A549 (cell line): ENCODE measurements around the gene CMPK1. TPM values are rescaled to one million over a fixed set of nuclear protein-coding genes. Genes with fewer than 3 reads are reported as not detected.
"Not testable (repeated sequence)": the region's sequence is repeated elsewhere in the genome, so short reads cannot be mapped to it uniquely, and the experiment has no call there.

Experiments used
- ATAC-seq, 2 experiments: fragments of 200-7000 bp in 1 of 2; fragments of >200 bp in 1 of 2; cut with Nextera tagmentation in 1 of 2; cut with Tn5 transposase in 1 of 2; 3 replicates each; pipeline versions ENCODE4 v1.8.0 to v1.9.1; 2018 to 2020; ENCODE audit warnings: mild to moderate bottlenecking in 1 of 2, moderate library complexity in 1 of 2
- CTCF ChIA-PET: fragments of 300-600 bp; sonication (Branson Sonifier 250); formaldehyde crosslinking; extraction: SDS; loops from one replicate; lab custom pipeline; 2021; ENCODE audit warnings: antibody characterized with exemption, inconsistent platforms; lab: Yijun Ruan, JAX
- POLR2A ChIA-PET: fragments of 350-600 bp; formaldehyde crosslinking; extraction: SDS; loops from one replicate; lab custom pipeline; 2021; ENCODE audit warnings: antibody characterized with exemption, inconsistent platforms; lab: Yijun Ruan, JAX
- DNase-seq, 2 experiments: peaks; one replicate each; pipeline versions ENCODE4 v3.0.0 to v3.0.0-alpha.2; 2011 to 2016; ENCODE audit warnings: low read depth in 1 of 2, low spot score in 1 of 2
- FAIRE-seq: peaks from 2 replicates; lab custom pipeline; 2011; peaks lifted over from hg19 to GRCh38; lab: Jason Lieb, UNC
- H3K27ac ChIP-seq, 2 experiments: fragments of >200 bp; sonication (Bioruptor Twin); formaldehyde crosslinking; 3 replicates each; pipeline ENCODE4 v1.5.1; 2016 to 2017
- H3K4me1 ChIP-seq: fragments of >200 bp; sonication (Bioruptor Twin); formaldehyde crosslinking; 3 replicates; pipeline ENCODE4 v1.6.1; 2016
- H3K4me2 ChIP-seq: fragments of >200 bp; sonication (Bioruptor Twin); formaldehyde crosslinking; 3 replicates; pipeline ENCODE4 v1.6.1; 2016
- H3K4me3 ChIP-seq: fragments of >200 bp; sonication (Bioruptor Twin); formaldehyde crosslinking; 3 replicates; pipeline ENCODE4 v1.5.1; 2016
- H3K9me3 ChIP-seq: fragments of >200 bp; sonication (Bioruptor Twin); formaldehyde crosslinking; 3 replicates; pipeline ENCODE4 v1.6.1; 2016
- BHLHE40 ChIP-seq: IDR thresholded peaks from 2 replicates; pipeline ENCODE4 v1.6.1; 2012; ENCODE audit warnings: low read depth, low read length, inconsistent platforms
- CBX2 ChIP-seq: fragments of 200-600 bp; sonication (generic); IDR thresholded peaks from 2 replicates; pipeline ENCODE4 v1.6.1; 2016; ENCODE audit warnings: low read depth, mild to moderate bottlenecking, borderline replicate concordance
- CHD4 ChIP-seq: fragments of 200-600 bp; sonication (generic); IDR thresholded peaks from 2 replicates; pipeline ENCODE4 v1.6.1; 2016; ENCODE audit warnings: antibody characterized with exemption, mild to moderate bottlenecking, borderline replicate concordance
- EHF ChIP-seq: fragments of 250-450 bp; sonication (Bioruptor Pico); IDR thresholded peaks from 2 replicates; pipeline ENCODE4 v1.5.0; 2020; ENCODE audit warnings: mild to moderate bottlenecking
- EHMT2 ChIP-seq: fragments of 200-600 bp; sonication (generic); IDR thresholded peaks from 2 replicates; pipeline ENCODE4 v1.6.1; 2016; ENCODE audit warnings: antibody characterized with exemption, low read depth, mild to moderate bottlenecking, moderate library complexity
- FOSB ChIP-seq: fragments of 250-450 bp; sonication (Bioruptor Pico); IDR thresholded peaks from 2 replicates; pipeline ENCODE4 v1.5.0; 2020; ENCODE audit warnings: mild to moderate bottlenecking, moderate library complexity
- FOSL2 ChIP-seq, 2 experiments: fragments of 450-650 bp in 1 of 2; fragments of >200 bp in 1 of 2; sonication (Bioruptor Twin) in 1 of 2; formaldehyde crosslinking; IDR thresholded peaks; 2 replicates each; pipeline versions ENCODE4 v1.5.0 to v1.6.1; 2016 to 2020; ENCODE audit warnings: mild to moderate bottlenecking in 1 of 2, moderate library complexity in 1 of 2
- HEYL ChIP-seq: fragments of 250-450 bp; sonication (Bioruptor Pico); IDR thresholded peaks from 2 replicates; pipeline ENCODE4 v1.8.0; 2021; ENCODE audit warnings: mild to moderate bottlenecking, moderate library complexity
- HOXB13 ChIP-seq: fragments of 250-450 bp; sonication (Bioruptor Pico); IDR thresholded peaks from 2 replicates; pipeline ENCODE4 v1.5.0; 2020; ENCODE audit warnings: low read depth, mild to moderate bottlenecking, moderate library complexity
- JUNB ChIP-seq: fragments of >200 bp; sonication (Bioruptor Twin); formaldehyde crosslinking; IDR thresholded peaks from 2 replicates; pipeline ENCODE4 v1.6.1; 2016
- MAFK ChIP-seq: fragments of 450-650 bp; IDR thresholded peaks from 2 replicates; pipeline ENCODE4 v1.6.1; 2014; ENCODE audit not compliant: partially characterized antibody
- MAX ChIP-seq: IDR thresholded peaks from 2 replicates; pipeline ENCODE4 v1.6.1; 2012
- MYC ChIP-seq: IDR thresholded peaks from 2 replicates; pipeline ENCODE4 v1.6.1; 2012; ENCODE audit warnings: mild to moderate bottlenecking, inconsistent platforms, low read length, improper control_type of control experiment, borderline replicate concordance
- NPAS2 ChIP-seq: fragments of 250-450 bp; sonication (Bioruptor Pico); IDR thresholded peaks from 2 replicates; pipeline ENCODE4 v1.8.0; 2022; ENCODE audit warnings: mild to moderate bottlenecking, moderate library complexity, borderline replicate concordance
- RAD21 ChIP-seq, 2 experiments: fragments of >200 bp in 1 of 2; sonication (Bioruptor Twin) in 1 of 2; formaldehyde crosslinking in 1 of 2; IDR thresholded peaks in 1 of 2; conservative IDR thresholded peaks in 1 of 2; 2 replicates in 1 of 2; 3 replicates in 1 of 2; pipeline ENCODE4 v1.6.1; 2012 to 2018; ENCODE audit warnings: inconsistent platforms in 1 of 2
- RARB ChIP-seq: fragments of 250-450 bp; sonication (Bioruptor Pico); IDR thresholded peaks from 2 replicates; pipeline ENCODE4 v1.8.0; 2021; ENCODE audit warnings: mild to moderate bottlenecking, moderate library complexity
- RCOR1 ChIP-seq: fragments of 150-350 bp; IDR thresholded peaks from 2 replicates; pipeline ENCODE4 v1.6.1; 2014; ENCODE audit warnings: antibody characterized with exemption, low read length, low read depth
- SMC3 ChIP-seq: fragments of >200 bp; sonication (Bioruptor Twin); formaldehyde crosslinking; IDR thresholded peaks from 3 replicates; pipeline ENCODE4 v1.6.1; 2018; ENCODE audit warnings: inconsistent platforms
- WGBS: methylation state at CpG from one replicate; pipeline ENCODE4 v1.1.6; 2017; ENCODE audit errors: missing lambda C conversion rate; 5-methylcytosine and 5-hydroxymethylcytosine counted together
- polyA plus RNA-seq, 4 experiments: library from polyadenylated mRNA; depleted of rRNA in 3 of 4; stranded (reverse); fragments of >200 nt; fragmentation: RNase III in 1 of 4; extraction: RNeasy Plus Mini Kit Qiagen cat#74134 plus additional on column Dnase treatment in 1 of 4; gene quantifications; 2 replicates in 3 of 4; 3 replicates in 1 of 4; pipeline ENCODE4 v1.2.3, GENCODE V29; 2011 to 2017
- TF ChIP-seq, protein P1 (sequence below): fragments of 450-650 bp; IDR thresholded peaks from 2 replicates; pipeline ENCODE4 v1.6.1; 2014; ENCODE audit warnings: antibody characterized with exemption
- TF ChIP-seq, protein P2 (sequence below): IDR thresholded peaks from 2 replicates; pipeline ENCODE4 v1.6.1; 2012; ENCODE audit warnings: low read depth, borderline replicate concordance

The CMPK1 gene
- polyA plus RNA-seq, 2 of the 4 experiments (the other 2 are of a cell fraction): 89.3 to 103 TPM

DNA sequence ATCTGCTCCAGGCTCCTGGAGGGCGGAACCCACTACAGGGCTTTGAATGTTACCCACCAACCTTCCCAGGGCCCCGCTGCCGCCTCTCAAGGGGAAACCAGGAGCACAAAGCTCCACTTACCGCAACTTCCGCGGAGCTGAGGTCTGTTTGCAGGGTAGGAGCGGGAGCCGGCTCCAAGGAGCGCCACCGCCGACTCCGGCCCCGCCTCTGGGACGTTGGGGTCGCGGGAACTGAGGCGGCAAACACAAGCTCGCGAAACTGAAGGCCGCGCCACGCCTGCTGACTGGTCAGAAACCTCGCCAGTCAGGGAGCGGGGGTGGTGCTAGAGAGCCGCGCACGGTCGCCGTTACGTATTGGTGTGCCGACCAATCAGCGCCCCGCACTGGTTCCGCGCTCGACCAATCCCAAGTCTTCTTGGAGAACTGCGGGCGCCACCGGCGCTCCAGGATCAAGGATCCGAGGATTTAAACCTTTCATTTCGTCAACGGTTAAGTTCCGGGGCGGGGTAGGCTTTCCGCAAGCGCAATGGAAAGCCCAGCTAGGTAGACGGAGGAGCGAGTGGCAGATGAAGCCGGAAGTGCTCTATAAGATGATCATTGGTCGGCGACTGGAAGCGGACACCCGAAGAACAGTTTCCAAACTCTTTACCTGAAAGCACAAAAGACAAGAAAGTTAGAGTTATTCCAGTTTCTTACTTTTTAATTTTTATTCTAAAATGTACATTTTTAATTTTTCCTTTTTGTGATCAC, 19.5 kb upstream of the CMPK1 start, which contains the start of gene STIL (continued):
- TF ChIP-seq MAX (peak; percentile 60), MAFK (peak; percentile 93), RARB (CRISPR knock-in tag) (no peak), EHMT2 (no peak)

GRCh38 chr1:47317841-47318240, 15.7 kb upstream of the CMPK1 start:
- H3K4me1 ChIP-seq: no peaks in the 10 kb centered on the region
- ATAC-seq (no peak), DNase-seq (no peak), FAIRE-seq (no peak)
- H3K4me3 ChIP-seq: no peak overlapping the region
- H3K4me2 ChIP-seq: no peak overlapping the region
- ChIA-PET CTCF (interaction anchor here (0.7 to 2.6 kb wide), 4 partner anchors 128 to 856 kb away, joined by 3 to 7 read pairs (median 3); partner anchors contain the start of gene PDZK1IP1), POLR2A (interaction anchor here (0.8 kb wide), 1 partner anchor 16 kb away, joined by 3 read pairs; the partner anchor contains the start of gene CMPK1)
- TF ChIP-seq HEYL (CRISPR knock-in tag) (no peak), BHLHE40 (no peak), MYC (no peak), CHD4 (no peak), EHF (CRISPR knock-in tag) (no peak), FOSB (CRISPR knock-in tag) (no peak), JUNB (no peak), HOXB13 (no peak), RCOR1 (no peak), EHMT2 (no peak), SMC3 (no peak), CBX2 (no peak), RAD21 (conservative IDR thresholded peaks at IDR 0.05 in 1 of 2, IDR thresholded peaks at IDR 0.05 in 1 of 2) (no peak), FOSL2 (IDR thresholded peaks at IDR 0.05) (no peak), FOSL2 (CRISPR knock-in tag; IDR thresholded peaks at IDR 0.05) (no peak), NPAS2 (CRISPR knock-in tag) (no peak)
- TF ChIP-seq, protein P1, sequence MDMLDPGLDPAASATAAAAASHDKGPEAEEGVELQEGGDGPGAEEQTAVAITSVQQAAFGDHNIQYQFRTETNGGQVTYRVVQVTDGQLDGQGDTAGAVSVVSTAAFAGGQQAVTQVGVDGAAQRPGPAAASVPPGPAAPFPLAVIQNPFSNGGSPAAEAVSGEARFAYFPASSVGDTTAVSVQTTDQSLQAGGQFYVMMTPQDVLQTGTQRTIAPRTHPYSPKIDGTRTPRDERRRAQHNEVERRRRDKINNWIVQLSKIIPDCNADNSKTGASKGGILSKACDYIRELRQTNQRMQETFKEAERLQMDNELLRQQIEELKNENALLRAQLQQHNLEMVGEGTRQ: no peak
- TF ChIP-seq, protein P2, sequence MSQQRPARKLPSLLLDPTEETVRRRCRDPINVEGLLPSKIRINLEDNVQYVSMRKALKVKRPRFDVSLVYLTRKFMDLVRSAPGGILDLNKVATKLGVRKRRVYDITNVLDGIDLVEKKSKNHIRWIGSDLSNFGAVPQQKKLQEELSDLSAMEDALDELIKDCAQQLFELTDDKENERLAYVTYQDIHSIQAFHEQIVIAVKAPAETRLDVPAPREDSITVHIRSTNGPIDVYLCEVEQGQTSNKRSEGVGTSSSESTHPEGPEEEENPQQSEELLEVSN: no peak
- 83% methylated on average over 1 of the region's 1 CpG for WGBS
- H3K27ac ChIP-seq: no peak overlapping the region
- H3K9me3 ChIP-seq: no peaks in the 10 kb centered on the region

GRCh38 chr1:47319968-47320367, 13.6 kb upstream of the CMPK1 start:
- CTCF ChIA-PET, ATAC-seq, H3K4me3 ChIP-seq, H3K4me2 ChIP-seq, FAIRE-seq, H3K27ac ChIP-seq, POLR2A ChIA-PET, DNase-seq, H3K9me3 ChIP-seq: not testable (repeated sequence)
- peaks cover 12% of the 10 kb centered on the region; the same call in 1 of the 3 replicates for H3K4me1 ChIP-seq
- WGBS: 93% methylated on average over 14 of the region's 14 CpGs
